Lower leg skin (tissue), 3 donors: Measurements from ENCODE around the gene CHPF.

ENCODE experiments used
- CTCF ChIP-seq, 3 donors: fragments of 450-650 bp; IDR thresholded peaks; one replicate each; pipeline ENCODE4 v1.5.1; 2016; ENCODE audit warnings: antibody characterized with exemption in 3 of 3, mild to moderate bottlenecking in 3 of 3, moderate library complexity in 2 of 3
- POLR2A ChIP-seq, 2 donors: fragments of 450-650 bp; IDR thresholded peaks; one replicate each; pipeline ENCODE4 v1.6.1; 2016 to 2017; ENCODE audit warnings: antibody characterized with exemption in 2 of 2, mild to moderate bottlenecking in 1 of 2, moderate library complexity in 1 of 2

GRCh38 chr2:219517954-219518778, 25.4 kb downstream of the CHPF start:
- TF ChIP-seq CTCF (IDR thresholded peaks at IDR 0.05) = no peak
- TF ChIP-seq POLR2A (IDR thresholded peaks at IDR 0.05) = no peak
